SU-DHL-6 (cell line): ENCODE data around the gene ZDHHC3.
"Not testable (repeated sequence)": the region's sequence is repeated elsewhere in the genome, so short reads cannot be mapped to it uniquely, and the experiment has no call there.

ENCODE experiments used
- H2AFZ ChIP-seq: fragments of 200-600 bp; sonication (generic); 2 replicates; pipeline ENCODE4 v1.6.1; 2014; ENCODE audit warnings: low read depth, mild to moderate bottlenecking, moderate library complexity, mixed read lengths, antibody characterized with exemption, low read length; ENCODE audit not compliant: severe bottlenecking
- H3F3A ChIP-seq: fragments of 200-600 bp; shearing (Covaris generic); 2 replicates; pipeline ENCODE4 v1.6.0; 2016; ENCODE audit warnings: antibody characterized with exemption, mild to moderate bottlenecking; ENCODE audit not compliant: insufficient read depth
- H3K27ac ChIP-seq: fragments of 200-600 bp; sonication (generic); 2 replicates; pipeline ENCODE4 v1.5.1; 2016; ENCODE audit warnings: low read depth, mild to moderate bottlenecking, low read length, moderate library complexity, mixed read lengths
- H3K27me3 ChIP-seq: fragments of 200-600 bp; sonication (generic), shearing (Covaris generic); 2 replicates; pipeline ENCODE4 v1.6.0; 2014; ENCODE audit warnings: mild to moderate bottlenecking, low read length
- H3K36me3 ChIP-seq: fragments of 200-600 bp; sonication (generic); 2 replicates; pipeline ENCODE4 v1.6.1; 2014; ENCODE audit warnings: mild to moderate bottlenecking, low read length, mixed read lengths
- H3K4me2 ChIP-seq: fragments of 300-600, 200-600 bp; shearing (Covaris generic), sonication (generic); 2 replicates; pipeline ENCODE4 v1.6.0; 2014; ENCODE audit warnings: low read length, low read depth, mild to moderate bottlenecking; ENCODE audit not compliant: poor library complexity, severe bottlenecking
- H3K4me3 ChIP-seq: fragments of 200-600 bp; sonication (generic); 2 replicates; pipeline ENCODE4 v1.5.1; 2014; ENCODE audit warnings: antibody characterized with exemption, low read length, mild to moderate bottlenecking, mixed read lengths; ENCODE audit not compliant: insufficient read depth, poor library complexity, severe bottlenecking
- H3K79me2 ChIP-seq: fragments of 200-600 bp; sonication (generic); 2 replicates; pipeline ENCODE4 v1.6.1; 2014; ENCODE audit warnings: mild to moderate bottlenecking, low read length, moderate library complexity; ENCODE audit not compliant: insufficient read depth
- H3K9ac ChIP-seq: fragments of 200-600 bp; sonication (generic); 2 replicates; pipeline ENCODE4 v1.7.0; 2014; ENCODE audit warnings: mild to moderate bottlenecking, low read length
- H3K9me2 ChIP-seq: fragments of 200-600 bp; sonication (generic); replicated peaks from 2 replicates; pipeline ENCODE4 v1.6.1; 2014; ENCODE audit warnings: low read length; ENCODE audit not compliant: insufficient read depth
- H3K9me3 ChIP-seq: fragments of 200-600 bp; sonication (generic); 2 replicates; pipeline ENCODE4 v1.6.1; 2014; ENCODE audit warnings: low read length, mixed read lengths; ENCODE audit not compliant: insufficient read depth
- H4K20me1 ChIP-seq: fragments of 200-600 bp; sonication (generic); 2 replicates; pipeline ENCODE4 v1.6.1; 2014; ENCODE audit warnings: low read depth, mild to moderate bottlenecking, antibody characterized with exemption, low read length, moderate library complexity, mixed read lengths
- EZH2phosphoT487 ChIP-seq: fragments of 200-600 bp; sonication (generic), shearing (Covaris generic); conservative IDR thresholded peaks from 2 replicates; pipeline ENCODE4 v1.6.1; 2018; ENCODE audit warnings: mild to moderate bottlenecking, antibody characterized with exemption, low read length, moderate library complexity, mixed read lengths
- TF ChIP-seq, protein P1 (sequence below): fragments of 200-600 bp; sonication (generic); IDR thresholded peaks from one replicate; pipeline ENCODE4 v1.5.1; 2017; ENCODE audit warnings: antibody characterized with exemption, mild to moderate bottlenecking, low read length, moderate library complexity; ENCODE audit not compliant: insufficient read depth, poor library complexity, severe bottlenecking

ZDHHC3 gene

DNA sequence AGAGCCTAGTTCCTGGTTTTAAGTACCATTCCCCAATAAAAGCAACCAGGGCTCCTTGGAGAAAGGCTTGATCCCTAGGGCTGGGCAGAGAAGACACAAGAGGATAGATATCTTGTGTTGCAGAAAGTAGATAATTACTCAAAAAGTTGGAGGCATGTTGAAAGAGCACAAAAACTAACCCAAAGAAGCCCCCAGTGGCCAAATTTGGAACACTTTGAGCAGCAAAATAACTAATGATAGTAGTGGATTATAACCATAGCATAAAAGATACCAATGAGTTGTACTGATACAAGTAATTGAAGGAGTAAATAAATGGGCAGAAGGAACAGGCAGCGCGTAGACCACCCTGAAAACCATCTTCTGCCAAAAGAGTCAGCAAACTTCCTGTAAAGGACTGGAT, 12.1 kb upstream of the ZDHHC3 start:
- no peak overlapping the region for H3K9ac ChIP-seq
- no peak overlapping the region for H3K4me2 ChIP-seq
- no peak overlapping the region for H3K27ac ChIP-seq
- H3K79me2 ChIP-seq = peaks cover 49% of the 10 kb centered on the region
- no peak overlapping the region for H2AFZ ChIP-seq
- H3K9me2 ChIP-seq = no peaks in the 10 kb centered on the region
- peaks cover 4% of the 10 kb centered on the region; the same call in 1 of the 2 replicates for H4K20me1 ChIP-seq
- TF ChIP-seq, protein P1, sequence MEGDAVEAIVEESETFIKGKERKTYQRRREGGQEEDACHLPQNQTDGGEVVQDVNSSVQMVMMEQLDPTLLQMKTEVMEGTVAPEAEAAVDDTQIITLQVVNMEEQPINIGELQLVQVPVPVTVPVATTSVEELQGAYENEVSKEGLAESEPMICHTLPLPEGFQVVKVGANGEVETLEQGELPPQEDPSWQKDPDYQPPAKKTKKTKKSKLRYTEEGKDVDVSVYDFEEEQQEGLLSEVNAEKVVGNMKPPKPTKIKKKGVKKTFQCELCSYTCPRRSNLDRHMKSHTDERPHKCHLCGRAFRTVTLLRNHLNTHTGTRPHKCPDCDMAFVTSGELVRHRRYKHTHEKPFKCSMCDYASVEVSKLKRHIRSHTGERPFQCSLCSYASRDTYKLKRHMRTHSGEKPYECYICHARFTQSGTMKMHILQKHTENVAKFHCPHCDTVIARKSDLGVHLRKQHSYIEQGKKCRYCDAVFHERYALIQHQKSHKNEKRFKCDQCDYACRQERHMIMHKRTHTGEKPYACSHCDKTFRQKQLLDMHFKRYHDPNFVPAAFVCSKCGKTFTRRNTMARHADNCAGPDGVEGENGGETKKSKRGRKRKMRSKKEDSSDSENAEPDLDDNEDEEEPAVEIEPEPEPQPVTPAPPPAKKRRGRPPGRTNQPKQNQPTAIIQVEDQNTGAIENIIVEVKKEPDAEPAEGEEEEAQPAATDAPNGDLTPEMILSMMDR = peak; percentile 58
- no peak for TF ChIP-seq EZH2phosphoT487
- peaks cover 6% of the 10 kb centered on the region; the same call in 1 of the 2 replicates for H3F3A ChIP-seq
- no peak overlapping the region for H3K4me3 ChIP-seq
- H3K36me3 ChIP-seq = no peaks in the 10 kb centered on the region
- H3K27me3 ChIP-seq = no peaks in the 10 kb centered on the region
- no peaks in the 10 kb centered on the region for H3K9me3 ChIP-seq

DNA sequence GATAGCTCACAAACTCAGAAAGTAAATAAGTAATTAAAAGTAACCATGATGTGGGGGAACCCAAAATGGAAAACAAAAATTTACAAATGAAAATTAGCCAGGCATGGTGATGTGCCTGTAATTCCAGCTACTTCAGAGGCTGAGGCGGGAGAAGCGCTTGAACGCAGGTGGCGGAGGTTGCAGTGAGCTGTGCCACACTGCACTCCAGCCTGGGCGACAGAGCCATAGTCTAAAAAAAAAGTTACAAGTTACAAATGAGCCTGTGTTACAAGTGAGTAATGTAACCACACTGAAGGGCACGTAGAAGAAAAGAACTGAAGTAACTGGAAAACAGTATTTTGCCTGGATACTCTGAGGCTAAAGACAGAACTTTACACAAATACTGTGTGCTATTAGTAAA, 11.4 kb upstream of the ZDHHC3 start:
- H3K4me3 ChIP-seq = no peak overlapping the region
- no peaks in the 10 kb centered on the region for H3K9me3 ChIP-seq
- H3K4me2 ChIP-seq = no peak overlapping the region
- peaks cover 8% of the 10 kb centered on the region; the same call in 1 of the 2 replicates for H4K20me1 ChIP-seq
- H3K27ac ChIP-seq = no peak overlapping the region
- H3K79me2 ChIP-seq = peaks cover 53% of the 10 kb centered on the region
- no peaks in the 10 kb centered on the region for H3K36me3 ChIP-seq
- no peak overlapping the region for H3K9ac ChIP-seq
- H3F3A ChIP-seq = peaks cover 6% of the 10 kb centered on the region; the same call in 1 of the 2 replicates
- H2AFZ ChIP-seq = no peak overlapping the region
- no peaks in the 10 kb centered on the region for H3K9me2 ChIP-seq
- H3K27me3 ChIP-seq = no peaks in the 10 kb centered on the region
- TF ChIP-seq, protein P1 = no peak
- no peak for TF ChIP-seq EZH2phosphoT487

DNA sequence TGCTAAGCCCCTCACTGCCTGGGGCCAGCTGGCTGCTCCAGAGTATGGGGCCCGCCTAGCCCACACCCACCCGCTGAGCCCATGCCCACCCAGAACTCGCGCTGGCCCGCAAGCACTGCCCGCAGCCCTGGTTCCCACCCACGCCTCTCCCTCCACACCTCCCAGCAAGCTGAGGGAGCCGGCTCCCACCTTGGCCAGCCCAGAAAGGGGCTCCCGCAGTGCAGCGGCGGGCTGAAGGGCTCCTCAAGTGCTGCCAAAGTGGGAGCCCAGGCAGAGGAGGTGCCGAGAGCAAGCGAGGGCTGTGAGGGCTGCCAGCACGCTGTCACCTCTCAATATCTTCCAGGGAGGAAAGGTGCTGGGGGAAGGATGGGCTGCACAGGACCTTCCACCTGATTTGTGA, 10.4 kb upstream of the ZDHHC3 start:
- H3F3A ChIP-seq, H2AFZ ChIP-seq, H3K27ac ChIP-seq, H3K9me3 ChIP-seq, H3K4me2 ChIP-seq, H4K20me1 ChIP-seq, H3K27me3 ChIP-seq, H3K9me2 ChIP-seq, H3K4me3 ChIP-seq, H3K9ac ChIP-seq, H3K36me3 ChIP-seq: not testable (repeated sequence)
- peaks cover 63% of the 10 kb centered on the region for H3K79me2 ChIP-seq

GRCh38 chr3:44984335-44984734, 8.4 kb upstream of the ZDHHC3 start:
- H3K9me2 ChIP-seq = no peaks in the 10 kb centered on the region
- H4K20me1 ChIP-seq = peaks cover 8% of the 10 kb centered on the region; the same call in 1 of the 2 replicates
- TF ChIP-seq, protein P1 = no peak
- TF ChIP-seq EZH2phosphoT487 = no peak
- no peak overlapping the region for H3K4me3 ChIP-seq
- no peak overlapping the region for H3K4me2 ChIP-seq
- no peaks in the 10 kb centered on the region for H3K9me3 ChIP-seq
- no peaks in the 10 kb centered on the region for H3K27me3 ChIP-seq
- H3K27ac ChIP-seq = no peak overlapping the region
- peaks cover 83% of the 10 kb centered on the region for H3K79me2 ChIP-seq
- H3F3A ChIP-seq = peaks cover 6% of the 10 kb centered on the region; the same call in 1 of the 2 replicates
- no peak overlapping the region for H2AFZ ChIP-seq
- no peak overlapping the region for H3K9ac ChIP-seq
- H3K36me3 ChIP-seq = no peaks in the 10 kb centered on the region
